Nephron progenitor cell (in vitro differentiated cells): ENCODE results near the gene LPCAT2.
"Not testable (repeated sequence)": the region's sequence is repeated elsewhere in the genome, so short reads cannot be mapped to it uniquely, and the experiment has no call there.

Experiments used
- DNase-seq: peaks from one replicate; pipeline ENCODE4 v3.0.0; 2021
- H3K27ac Mint-ChIP-seq: 2 replicates; pipeline ENCODE4 v1.8.0; 2021; ENCODE audit warnings: mild to moderate bottlenecking, moderate library complexity, mixed read lengths
- H3K27me3 Mint-ChIP-seq: 2 replicates; pipeline ENCODE4 v1.8.0; 2021; ENCODE audit warnings: mild to moderate bottlenecking, low read depth, mixed read lengths; ENCODE audit not compliant: poor library complexity
- H3K36me3 Mint-ChIP-seq: 2 replicates; pipeline ENCODE4 v1.8.0; 2021; ENCODE audit warnings: low read depth, mixed read lengths
- H3K4me1 Mint-ChIP-seq: 2 replicates; pipeline ENCODE4 v1.8.0; 2021; ENCODE audit warnings: mixed read lengths
- H3K4me3 Mint-ChIP-seq: 2 replicates; pipeline ENCODE4 v1.8.0; 2021; ENCODE audit warnings: mild to moderate bottlenecking, moderate library complexity, mixed read lengths
- H3K9me3 Mint-ChIP-seq: 2 replicates; pipeline ENCODE4 v1.8.0; 2021; ENCODE audit warnings: mild to moderate bottlenecking, moderate library complexity, mixed read lengths
- CTCF ChIP-seq: fragments of 200-600 bp; sonication (generic); IDR thresholded peaks from 2 replicates; pipeline ENCODE4 v1.5.0; 2021; ENCODE audit warnings: antibody characterized with exemption

The LPCAT2 gene

GRCh38 chr16:55605754-55606336 is 97.0 kb downstream of the LPCAT2 start:
- Mint-ChIP-seq H3K4me1 (no peaks in the 10 kb centered on the region), H3K27ac (no peak overlapping the region), H3K9me3 (peaks cover 33% of the 10 kb centered on the region), H3K36me3 (no peaks in the 10 kb centered on the region), H3K4me3 (no peak overlapping the region), H3K27me3 (peaks cover 4% of the 10 kb centered on the region)
- DNase-seq: no peak
- TF ChIP-seq CTCF: no peak

- H3K4me3 Mint-ChIP-seq: no peak overlapping the region
- no peak for TF ChIP-seq CTCF
- no peak for DNase-seq
- H3K4me1 Mint-ChIP-seq: peaks cover 8% of the 10 kb centered on the region
- H3K9me3 Mint-ChIP-seq: peaks cover 55% of the 10 kb centered on the region
- peaks cover 4% of the 10 kb centered on the region for H3K27me3 Mint-ChIP-seq
- no peak overlapping the region for H3K27ac Mint-ChIP-seq
- H3K36me3 Mint-ChIP-seq: peaks cover 5% of the 10 kb centered on the region
Measured at GRCh38 chr16:55613613-55614335, 104.9 kb downstream of the LPCAT2 start.

GRCh38 chr16:55615071-55615470 is 106.2 kb downstream of the LPCAT2 start:
- TF ChIP-seq CTCF: no peak
- Mint-ChIP-seq H3K4me3 (no peak overlapping the region), H3K27me3 (no peaks in the 10 kb centered on the region), H3K27ac (no peak overlapping the region), H3K4me1 (peaks cover 8% of the 10 kb centered on the region), H3K36me3 (peaks cover 5% of the 10 kb centered on the region), H3K9me3 (peaks cover 56% of the 10 kb centered on the region)
- DNase-seq: no peak

GRCh38 chr16:55615670-55616069 is 106.8 kb downstream of the LPCAT2 start:
- not testable (repeated sequence) for DNase-seq, H3K4me1 Mint-ChIP-seq, H3K27me3 Mint-ChIP-seq, H3K27ac Mint-ChIP-seq, H3K36me3 Mint-ChIP-seq, H3K4me3 Mint-ChIP-seq
- H3K9me3 Mint-ChIP-seq: peaks cover 55% of the 10 kb centered on the region

- H3K36me3 Mint-ChIP-seq: no peaks in the 10 kb centered on the region
- no peak for TF ChIP-seq CTCF
- peaks cover 27% of the 10 kb centered on the region for H3K9me3 Mint-ChIP-seq
- no peak overlapping the region for H3K27ac Mint-ChIP-seq
- H3K4me1 Mint-ChIP-seq: peaks cover 9% of the 10 kb centered on the region
- no peaks in the 10 kb centered on the region for H3K27me3 Mint-ChIP-seq
- no peak overlapping the region for H3K4me3 Mint-ChIP-seq
- no peak for DNase-seq
Measured at GRCh38 chr16:55621771-55622170, 112.9 kb downstream of the LPCAT2 start.

- H3K9me3 Mint-ChIP-seq: peaks cover 22% of the 10 kb centered on the region
- DNase-seq: no peak
- no peaks in the 10 kb centered on the region for H3K27me3 Mint-ChIP-seq
- peaks cover 9% of the 10 kb centered on the region for H3K4me1 Mint-ChIP-seq
- no peak overlapping the region for H3K27ac Mint-ChIP-seq
- no peaks in the 10 kb centered on the region for H3K36me3 Mint-ChIP-seq
- no peak overlapping the region for H3K4me3 Mint-ChIP-seq
- TF ChIP-seq CTCF: no peak
Measured at GRCh38 chr16:55622272-55622671, 113.4 kb downstream of the LPCAT2 start.
